GM18511 (cell line): Measurements from ENCODE around the gene LMAN2L.

Experiments used
- ATAC-seq: cut with Tn5 transposase; IDR thresholded peaks from one replicate; pipeline ENCODE4 v1.9.1; 2021; ENCODE audit warnings: mild to moderate bottlenecking, moderate library complexity; ENCODE audit not compliant: unreplicated experiment

The LMAN2L gene

GRCh38 chr2:96760986-96761832, 21.3 kb upstream of the LMAN2L start:
- ATAC-seq: peak; percentile 17

GRCh38 chr2:96760036-96760985, 20.4 kb upstream of the LMAN2L start, which contains the start of gene CNNM4:
Gene CNNM4 (plus strand): TSS chr2:96760902. CDS start chr2:96761000, 98 bp downstream.
- peak; percentile 83 for ATAC-seq

- no peak for ATAC-seq
Observed at GRCh38 chr2:96759548-96759947, 19.7 kb upstream of the LMAN2L start.

- no peak for ATAC-seq
Observed at GRCh38 chr2:96758987-96759386, 19.1 kb upstream of the LMAN2L start.

- no peak for ATAC-seq
Observed at GRCh38 chr2:96757477-96757860, 17.6 kb upstream of the LMAN2L start.

GRCh38 chr2:96756788-96757476, 17.1 kb upstream of the LMAN2L start:
- ATAC-seq: no peak

- no peak for ATAC-seq
Observed at GRCh38 chr2:96754317-96754716, 14.5 kb upstream of the LMAN2L start.

GRCh38 chr2:96753661-96754282, 13.9 kb upstream of the LMAN2L start:
- no peak for ATAC-seq

- ATAC-seq: no peak
Observed at GRCh38 chr2:96751800-96752199, 11.9 kb upstream of the LMAN2L start.

GRCh38 chr2:96747061-96747617, 7.3 kb upstream of the LMAN2L start:
- no peak for ATAC-seq

GRCh38 chr2:96739076-96739632, 710 bp downstream of the LMAN2L start:
- ATAC-seq: no peak

GRCh38 chr2:96737831-96738230, 2.0 kb downstream of the LMAN2L start:
- no peak for ATAC-seq

- ATAC-seq: no peak
Observed at GRCh38 chr2:96737251-96737650, 2.6 kb downstream of the LMAN2L start.

GRCh38 chr2:96734880-96735583, 4.8 kb downstream of the LMAN2L start:
- no peak for ATAC-seq

- ATAC-seq: no peak
Observed at GRCh38 chr2:96733931-96734330, 5.9 kb downstream of the LMAN2L start.

GRCh38 chr2:96730212-96730611, 9.7 kb downstream of the LMAN2L start:
- ATAC-seq: no peak

GRCh38 chr2:96729748-96730147, 10.1 kb downstream of the LMAN2L start:
- ATAC-seq: no peak

GRCh38 chr2:96727431-96727830, 12.4 kb downstream of the LMAN2L start:
- ATAC-seq: no peak

- no peak for ATAC-seq
Observed at GRCh38 chr2:96726131-96726530, 13.7 kb downstream of the LMAN2L start.
